ENCODE results near the gene DBT. TPM values are rescaled to one million over a fixed set of nuclear protein-coding genes. Genes with fewer than 3 reads are reported as not detected.

DBT gene
- polyA plus RNA-seq, 1 donor (not counting 4 experiments of a cell fraction or from before 2014, with no cell fraction given) = 16.3 TPM

DNA sequence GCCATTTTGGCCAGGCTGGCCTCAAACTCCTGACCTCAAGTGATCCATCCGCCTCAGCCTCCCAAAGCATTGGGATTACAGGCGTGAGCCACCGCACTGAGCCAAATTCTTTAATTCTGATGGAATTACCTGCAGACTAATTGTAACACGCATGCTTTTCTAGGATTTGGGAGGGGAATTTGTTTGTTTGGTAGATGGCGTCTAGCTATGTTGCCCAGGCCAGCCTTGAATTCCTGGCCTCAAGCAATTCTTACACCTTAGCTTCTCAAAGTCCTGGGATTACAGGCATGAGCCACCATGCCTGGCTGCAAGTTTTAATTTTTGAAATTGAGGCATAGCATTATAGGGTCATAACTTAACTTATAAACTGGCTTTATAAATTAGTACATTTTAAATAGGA, 35.0 kb upstream of the DBT start:
- no peak overlapping the region for H3K9ac ChIP-seq (ENCODE audit: control insufficient read depth, extremely low read depth, insufficient read depth, low read length)
- no peak overlapping the region for H3K4me2 ChIP-seq (ENCODE audit: control insufficient read depth, extremely low read depth, insufficient read depth, low read depth, low read length)
- no peaks in the 10 kb centered on the region for H3K9me1 ChIP-seq (ENCODE audit: control insufficient read depth, extremely low read depth, insufficient read depth, low read length)
- H3K36me3 ChIP-seq (ENCODE audit: control insufficient read depth in 2 of 2, extremely low read depth in 1 of 2, insufficient read depth in 2 of 2, low read length in 2 of 2) = peaks cover 23 to 24% of the 10 kb centered on the region in 2 experiments
- no peak overlapping the region for H2AFZ ChIP-seq (ENCODE audit: control insufficient read depth, low read length)
- no peak for DNase-seq (ENCODE audit: low read depth, low spot score)
- H3K4me1 ChIP-seq (ENCODE audit: control insufficient read depth, extremely low read depth, insufficient read depth, low read length) = no peaks in the 10 kb centered on the region
- no peak for TF ChIP-seq EZH2 (IDR thresholded peaks at IDR 0.05; ENCODE audit: low read length)
- TF ChIP-seq, protein P1, sequence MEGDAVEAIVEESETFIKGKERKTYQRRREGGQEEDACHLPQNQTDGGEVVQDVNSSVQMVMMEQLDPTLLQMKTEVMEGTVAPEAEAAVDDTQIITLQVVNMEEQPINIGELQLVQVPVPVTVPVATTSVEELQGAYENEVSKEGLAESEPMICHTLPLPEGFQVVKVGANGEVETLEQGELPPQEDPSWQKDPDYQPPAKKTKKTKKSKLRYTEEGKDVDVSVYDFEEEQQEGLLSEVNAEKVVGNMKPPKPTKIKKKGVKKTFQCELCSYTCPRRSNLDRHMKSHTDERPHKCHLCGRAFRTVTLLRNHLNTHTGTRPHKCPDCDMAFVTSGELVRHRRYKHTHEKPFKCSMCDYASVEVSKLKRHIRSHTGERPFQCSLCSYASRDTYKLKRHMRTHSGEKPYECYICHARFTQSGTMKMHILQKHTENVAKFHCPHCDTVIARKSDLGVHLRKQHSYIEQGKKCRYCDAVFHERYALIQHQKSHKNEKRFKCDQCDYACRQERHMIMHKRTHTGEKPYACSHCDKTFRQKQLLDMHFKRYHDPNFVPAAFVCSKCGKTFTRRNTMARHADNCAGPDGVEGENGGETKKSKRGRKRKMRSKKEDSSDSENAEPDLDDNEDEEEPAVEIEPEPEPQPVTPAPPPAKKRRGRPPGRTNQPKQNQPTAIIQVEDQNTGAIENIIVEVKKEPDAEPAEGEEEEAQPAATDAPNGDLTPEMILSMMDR (optimal IDR thresholded peaks at IDR 0.05 in 1 of 3, IDR thresholded peaks at IDR 0.05 in 1 of 3, conservative IDR thresholded peaks at IDR 0.05 in 1 of 3; ENCODE audit: extremely low read depth in 1 of 3, insufficient read depth in 2 of 3, low read length in 3 of 3) = no peak
- dilution Hi-C loops (cut with MboI; ENCODE audit: extremely low pct_ligation_motif_present, low sequenced_read_pairs) = no loop called here
- no peak overlapping the region for H3K4me3 ChIP-seq (ENCODE audit: control insufficient read depth in 2 of 3, extremely low read depth in 1 of 3, insufficient read depth in 2 of 3, low read depth in 1 of 3, low read length in 3 of 3)
- H4K20me1 ChIP-seq (ENCODE audit: control insufficient read depth, extremely low read depth, insufficient read depth, low read length) = no peaks in the 10 kb centered on the region
- H3K27ac ChIP-seq (ENCODE audit: control insufficient read depth, insufficient read depth, low read length) = no peak overlapping the region
- no peaks in the 10 kb centered on the region for H3K27me3 ChIP-seq (ENCODE audit: control insufficient read depth, extremely low read depth, insufficient read depth, low read length)
- no peaks in the 10 kb centered on the region for H3K9me3 ChIP-seq (ENCODE audit: control insufficient read depth, low read depth, low read length)
- peaks cover 5% of the 10 kb centered on the region for H3K79me2 ChIP-seq (ENCODE audit: control insufficient read depth, insufficient read depth, low read length)
- FAIRE-seq = no peak

DNA sequence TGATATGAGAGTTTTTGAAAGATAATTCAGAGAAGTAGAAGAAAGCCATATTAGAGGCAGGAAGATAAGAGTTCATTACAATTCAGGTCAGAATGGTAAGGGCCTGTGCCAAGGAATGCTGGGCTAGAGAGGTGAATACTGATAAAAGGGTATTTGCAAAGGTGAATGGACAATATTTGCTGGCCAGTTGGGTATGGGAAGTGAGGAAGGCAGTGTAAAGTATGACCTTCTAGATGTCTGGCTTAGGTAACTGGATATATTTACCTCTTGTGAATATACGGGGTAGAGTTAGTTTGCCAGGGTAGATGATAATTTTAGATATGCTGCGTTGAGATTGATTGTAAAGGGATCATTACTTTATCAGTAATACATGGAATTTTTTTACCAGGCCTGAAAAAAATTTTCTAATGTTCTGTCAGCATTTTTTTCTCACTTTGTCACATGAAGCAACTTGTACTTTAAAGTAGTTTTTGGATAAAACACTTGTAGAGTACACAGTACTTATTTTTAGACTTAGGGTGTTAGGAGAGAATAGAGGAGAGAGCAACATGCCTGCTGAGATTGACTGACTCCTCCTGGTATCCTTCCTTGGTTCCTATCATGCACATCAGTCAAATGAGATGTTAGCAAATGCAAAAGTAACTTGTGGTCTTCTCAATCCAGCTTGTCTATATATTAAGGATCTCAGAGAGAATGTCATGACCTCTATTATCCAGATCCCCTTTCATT, 30.5 kb upstream of the DBT start:
- H3K79me2 ChIP-seq (ENCODE audit: control insufficient read depth, insufficient read depth, low read length) = peaks cover 8% of the 10 kb centered on the region
- H3K9ac ChIP-seq (ENCODE audit: control insufficient read depth, extremely low read depth, insufficient read depth, low read length) = no peak overlapping the region
- DNase-seq (ENCODE audit: low read depth, low spot score) = no peak
- H3K27me3 ChIP-seq (ENCODE audit: control insufficient read depth, extremely low read depth, insufficient read depth, low read length) = no peaks in the 10 kb centered on the region
- FAIRE-seq = no peak
- dilution Hi-C loops (cut with MboI; ENCODE audit: extremely low pct_ligation_motif_present, low sequenced_read_pairs) = no loop called here
- H3K4me2 ChIP-seq (ENCODE audit: control insufficient read depth, extremely low read depth, insufficient read depth, low read depth, low read length) = no peak overlapping the region
- no peaks in the 10 kb centered on the region for H4K20me1 ChIP-seq (ENCODE audit: control insufficient read depth, extremely low read depth, insufficient read depth, low read length)
- no peaks in the 10 kb centered on the region for H3K4me1 ChIP-seq (ENCODE audit: control insufficient read depth, extremely low read depth, insufficient read depth, low read length)
- H2AFZ ChIP-seq (ENCODE audit: control insufficient read depth, low read length) = no peak overlapping the region
- H3K9me3 ChIP-seq (ENCODE audit: control insufficient read depth, low read depth, low read length) = no peaks in the 10 kb centered on the region
- no peak overlapping the region for H3K4me3 ChIP-seq (ENCODE audit: control insufficient read depth in 2 of 3, extremely low read depth in 1 of 3, insufficient read depth in 2 of 3, low read depth in 1 of 3, low read length in 3 of 3)
- peaks cover 15 to 16% of the 10 kb centered on the region in 2 experiments for H3K36me3 ChIP-seq (ENCODE audit: control insufficient read depth in 2 of 2, extremely low read depth in 1 of 2, insufficient read depth in 2 of 2, low read length in 2 of 2)
- TF ChIP-seq, protein P1 (optimal IDR thresholded peaks at IDR 0.05 in 1 of 3, IDR thresholded peaks at IDR 0.05 in 1 of 3, conservative IDR thresholded peaks at IDR 0.05 in 1 of 3; ENCODE audit: extremely low read depth in 1 of 3, insufficient read depth in 2 of 3, low read length in 3 of 3) = no peak
- TF ChIP-seq EZH2 (IDR thresholded peaks at IDR 0.05; ENCODE audit: low read length) = no peak
- no peak overlapping the region for H3K27ac ChIP-seq (ENCODE audit: control insufficient read depth, insufficient read depth, low read length)
- no peaks in the 10 kb centered on the region for H3K9me1 ChIP-seq (ENCODE audit: control insufficient read depth, extremely low read depth, insufficient read depth, low read length)

Measured in keratinocyte (primary cell).